ENCODE data around the gene PIGZ.
A peak's percentile ranks its signal among the peaks of the same experiment; 100 is the strongest.

PIGZ gene

GRCh38 chr3:196976941-196977340 lies 8.3 kb upstream of the PIGZ start:
- no peak for DNase-seq

- no peak for DNase-seq
Observed at GRCh38 chr3:196975349-196975748, 6.7 kb upstream of the PIGZ start.

- no peak for DNase-seq
Observed at GRCh38 chr3:196974661-196975060, 6.0 kb upstream of the PIGZ start.

GRCh38 chr3:196971094-196971698 lies 2.6 kb upstream of the PIGZ start:
- no peak for DNase-seq

GRCh38 chr3:196970547-196971093 lies 2.0 kb upstream of the PIGZ start:
- no peak for DNase-seq

GRCh38 chr3:196969660-196970546 lies 1.3 kb upstream of the PIGZ start:
- peak; percentile 70 for DNase-seq

GRCh38 chr3:196969134-196969659 lies 564 bp upstream of the PIGZ start:
- peak; percentile 27 for DNase-seq

- DNase-seq: no peak
Observed at GRCh38 chr3:196967412-196968232, 1.0 kb downstream of the PIGZ start.

- DNase-seq: no peak
Observed at GRCh38 chr3:196966526-196967401, 1.9 kb downstream of the PIGZ start.

GRCh38 chr3:196965804-196966173 lies 2.8 kb downstream of the PIGZ start:
- DNase-seq: no peak

GRCh38 chr3:196965112-196965803 lies 3.4 kb downstream of the PIGZ start:
- DNase-seq: no peak

GRCh38 chr3:196963631-196963953 lies 5.0 kb downstream of the PIGZ start:
- DNase-seq: no peak

- no peak for DNase-seq
Observed at GRCh38 chr3:196962930-196963630, 5.6 kb downstream of the PIGZ start.

GRCh38 chr3:196962108-196962929 lies 6.3 kb downstream of the PIGZ start:
- DNase-seq: no peak

GRCh38 chr3:196954832-196955231 lies 13.8 kb downstream of the PIGZ start:
- DNase-seq: no peak

- DNase-seq: no peak
Observed at GRCh38 chr3:196951371-196951770, 17.3 kb downstream of the PIGZ start.

GRCh38 chr3:196949750-196950149 lies 18.9 kb downstream of the PIGZ start:
- no peak for DNase-seq

- no peak for DNase-seq
Observed at GRCh38 chr3:196949285-196949619, 19.4 kb downstream of the PIGZ start.

- DNase-seq: no peak
Observed at GRCh38 chr3:196948442-196949284, 20.0 kb downstream of the PIGZ start.

Data from NCI-H774 (cell line).